Measurements from ENCODE around the gene BCAP31. TPM values are rescaled to one million over a fixed set of nuclear protein-coding genes. Genes with fewer than 3 reads are reported as not detected.
A peak's percentile ranks its signal among the peaks of the same experiment; 100 is the strongest.
"Not testable (repeated sequence)": the region's sequence is repeated elsewhere in the genome, so short reads cannot be mapped to it uniquely, and the experiment has no call there.

Gene BCAP31
- total RNA-seq, 2 experiments from 2014 or later: 155 to 158 TPM

- CTCF ChIA-PET: no interaction called here
- H3K27ac Mint-ChIP-seq: peak overlapping the region; percentile 94
- DNase-seq: peak; percentile 57
These were observed 15.7 kb upstream of the BCAP31 start for GRCh38 chrX:153739754-153740486.

GRCh38 chrX:153738056-153738605 lies 13.9 kb upstream of the BCAP31 start:
- POLR2A ChIA-PET: no interaction called here
- H3K27ac Mint-ChIP-seq: no peak overlapping the region
- ATAC-seq: no peak

More at GRCh38 chrX:153739754-153740486, 15.7 kb upstream of the BCAP31 start:
- H3K27me3 Mint-ChIP-seq (ENCODE audit: low read depth): no peaks in the 10 kb centered on the region
- no peaks in the 10 kb centered on the region for H3K9me3 Mint-ChIP-seq (ENCODE audit: insufficient read depth)
- H3K36me3 Mint-ChIP-seq (ENCODE audit: low read depth): peaks cover 14% of the 10 kb centered on the region
- peak; percentile 90 for ATAC-seq
- H3K4me1 Mint-ChIP-seq (ENCODE audit: low read depth): peaks cover 34% of the 10 kb centered on the region
- POLR2A ChIA-PET: interaction anchor here (0.6 to 1.0 kb wide), 2 partner anchors 13 to 205 kb away, joined by 3 to 4 read pairs; no protein-coding TSS in a partner anchor
- peak overlapping the region; percentile 65 for H3K4me3 Mint-ChIP-seq

DNA sequence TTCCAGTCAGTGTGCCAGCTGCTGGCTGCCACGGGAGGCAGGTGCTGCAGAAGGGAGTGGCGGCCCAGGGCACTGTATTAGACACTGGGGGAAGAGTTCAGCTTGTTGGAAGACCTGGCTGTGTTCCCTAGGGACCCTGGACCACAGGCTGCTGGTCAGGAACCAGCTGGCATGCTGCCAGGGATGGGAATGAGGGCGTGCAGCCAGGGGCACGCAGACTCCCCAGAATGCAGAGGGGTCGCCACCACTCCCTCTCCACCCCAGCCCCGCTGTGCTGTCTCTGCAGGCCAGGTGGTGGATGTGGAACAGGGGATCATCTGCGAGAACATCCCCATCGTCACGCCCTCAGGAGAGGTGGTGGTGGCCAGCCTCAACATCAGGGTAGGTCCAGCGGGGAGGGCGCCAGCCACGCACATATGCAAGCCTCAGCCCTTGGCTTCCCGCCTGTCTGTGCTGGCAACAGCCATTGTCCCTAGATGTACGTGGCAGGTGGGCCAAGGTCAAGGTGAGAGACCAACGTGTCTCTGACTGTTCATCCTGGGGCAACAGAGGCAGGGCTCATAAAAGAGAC lies 12.8 kb upstream of the BCAP31 start:
- no peak for DNase-seq
- POLR2A ChIA-PET: no interaction called here
- H3K27ac Mint-ChIP-seq: peak overlapping the region; percentile 49
- H3K27me3 Mint-ChIP-seq (ENCODE audit: low read depth): no peaks in the 10 kb centered on the region
- peaks cover 18% of the 10 kb centered on the region for H3K36me3 Mint-ChIP-seq (ENCODE audit: low read depth)
- no peak overlapping the region for H3K4me3 Mint-ChIP-seq
- CTCF ChIA-PET: no interaction called here
- peaks cover 37% of the 10 kb centered on the region for H3K4me1 Mint-ChIP-seq (ENCODE audit: low read depth)
- peaks cover 1% of the 10 kb centered on the region for H3K9me3 Mint-ChIP-seq (ENCODE audit: insufficient read depth)
- ATAC-seq: no peak

More at GRCh38 chrX:153738056-153738605, 13.9 kb upstream of the BCAP31 start:
- no peaks in the 10 kb centered on the region for H3K27me3 Mint-ChIP-seq (ENCODE audit: low read depth)
- no peak for DNase-seq
- no peak overlapping the region for H3K4me3 Mint-ChIP-seq
- peaks cover 16% of the 10 kb centered on the region for H3K36me3 Mint-ChIP-seq (ENCODE audit: low read depth)
- no peaks in the 10 kb centered on the region for H3K9me3 Mint-ChIP-seq (ENCODE audit: insufficient read depth)
- H3K4me1 Mint-ChIP-seq (ENCODE audit: low read depth): peaks cover 32% of the 10 kb centered on the region
- CTCF ChIA-PET: no interaction called here

- CTCF ChIA-PET: interaction anchor here (1.0 kb wide), 1 partner anchor 9 kb away, joined by 3 read pairs; no protein-coding TSS in a partner anchor
- no peak for DNase-seq
- Mint-ChIP-seq H3K4me3 (no peak overlapping the region), H3K36me3 (ENCODE audit: low read depth) (peaks cover 25% of the 10 kb centered on the region), H3K4me1 (ENCODE audit: low read depth) (peaks cover 42% of the 10 kb centered on the region), H3K9me3 (ENCODE audit: insufficient read depth) (peaks cover 8% of the 10 kb centered on the region), H3K27ac (peak overlapping the region; percentile 49), H3K27me3 (ENCODE audit: low read depth) (no peaks in the 10 kb centered on the region)
- POLR2A ChIA-PET: no interaction called here
- no peak for ATAC-seq
These were observed 12.1 kb upstream of the BCAP31 start for GRCh38 chrX:153736071-153736820.

DNA sequence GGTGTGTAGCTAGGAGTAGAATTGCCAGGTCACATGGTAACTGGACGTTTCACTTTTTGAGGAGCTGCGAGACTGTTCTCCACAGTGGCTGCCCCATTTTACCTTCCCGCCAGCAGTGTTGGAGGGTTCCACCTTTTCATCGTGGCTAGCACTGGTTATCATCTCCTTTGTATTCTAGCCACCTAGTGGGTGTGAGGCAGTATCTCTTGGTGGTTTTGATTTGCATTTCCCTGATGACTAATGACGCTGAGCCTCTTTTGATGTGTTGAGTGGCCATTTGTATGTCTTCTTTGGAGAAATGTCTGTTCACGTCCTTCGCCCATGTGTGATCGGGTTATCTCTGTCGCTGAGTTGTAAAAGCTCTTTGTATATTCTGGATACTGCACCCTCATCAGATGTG lies 11.1 kb upstream of the BCAP31 start:
- POLR2A ChIA-PET: no interaction called here
- Mint-ChIP-seq H3K36me3 (ENCODE audit: low read depth) (peaks cover 29% of the 10 kb centered on the region), H3K27me3 (ENCODE audit: low read depth) (no peaks in the 10 kb centered on the region), H3K4me3 (no peak overlapping the region), H3K4me1 (ENCODE audit: low read depth) (peaks cover 40% of the 10 kb centered on the region), H3K27ac (peak overlapping the region; percentile 60), H3K9me3 (ENCODE audit: insufficient read depth) (peaks cover 9% of the 10 kb centered on the region)
- CTCF ChIA-PET: interaction anchor here (0.9 to 1.0 kb wide), 2 partner anchors 8 to 9 kb away, joined by 3 to 5 read pairs; no protein-coding TSS in a partner anchor
- no peak for ATAC-seq
- no peak for DNase-seq

- no peak overlapping the region for H3K4me3 Mint-ChIP-seq
- POLR2A ChIA-PET: no interaction called here
These were observed 10.7 kb upstream of the BCAP31 start for GRCh38 chrX:153734871-153735270.

DNA sequence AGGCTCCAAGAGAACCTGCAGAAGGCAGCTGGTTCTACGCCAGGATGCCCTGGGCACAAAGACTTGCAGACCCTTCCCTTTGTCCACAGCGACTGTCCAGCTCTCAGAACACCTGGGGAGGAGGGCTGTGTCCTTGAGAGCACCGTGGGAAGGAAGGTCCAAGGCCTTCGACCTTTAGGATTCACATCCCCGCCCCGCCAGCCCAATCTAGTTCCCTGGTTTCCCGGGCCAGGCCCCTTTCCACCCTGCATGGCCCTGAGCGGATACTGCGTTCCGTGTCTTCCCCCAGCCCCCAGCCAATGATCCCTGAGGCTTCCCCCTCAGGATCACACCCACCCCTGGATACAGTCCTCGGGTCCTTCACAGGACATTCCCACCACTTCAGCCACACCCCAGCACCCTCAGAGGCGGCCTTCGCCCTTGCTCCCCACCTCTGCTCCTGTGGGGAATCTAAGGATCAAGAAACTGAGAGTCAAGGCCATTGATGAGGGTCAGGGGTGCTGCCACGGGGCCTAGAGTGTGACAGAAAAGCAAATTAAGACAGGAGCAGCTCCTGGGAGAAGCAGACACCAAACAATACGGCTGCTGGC lies 9.6 kb upstream of the BCAP31 start:
- ATAC-seq: no peak
- DNase-seq: no peak
- Mint-ChIP-seq H3K27me3 (ENCODE audit: low read depth) (no peaks in the 10 kb centered on the region), H3K27ac (no peak overlapping the region), H3K4me1 (ENCODE audit: low read depth) (peaks cover 30% of the 10 kb centered on the region), H3K9me3 (ENCODE audit: insufficient read depth) (peaks cover 9% of the 10 kb centered on the region), H3K4me3 (no peak overlapping the region), H3K36me3 (ENCODE audit: low read depth) (peaks cover 31% of the 10 kb centered on the region)
- CTCF ChIA-PET: no interaction called here
- POLR2A ChIA-PET: no interaction called here

More at GRCh38 chrX:153734871-153735270, 10.7 kb upstream of the BCAP31 start:
- Mint-ChIP-seq H3K27me3 (ENCODE audit: low read depth) (no peaks in the 10 kb centered on the region), H3K9me3 (ENCODE audit: insufficient read depth) (peaks cover 9% of the 10 kb centered on the region), H3K4me1 (ENCODE audit: low read depth) (peaks cover 36% of the 10 kb centered on the region), H3K27ac (no peak overlapping the region), H3K36me3 (ENCODE audit: low read depth) (peaks cover 28% of the 10 kb centered on the region)
- ATAC-seq (no peak), DNase-seq (no peak)
- CTCF ChIA-PET: interaction anchor here (0.9 kb wide), 1 partner anchor 9 kb away, joined by 5 read pairs; no protein-coding TSS in a partner anchor

- ChIA-PET POLR2A (no interaction called here), CTCF (no interaction called here)
- H3K4me3 Mint-ChIP-seq: no peak overlapping the region
- DNase-seq (no peak), ATAC-seq (no peak)
- peaks cover 33% of the 10 kb centered on the region for H3K36me3 Mint-ChIP-seq (ENCODE audit: low read depth)
- peaks cover 35% of the 10 kb centered on the region for H3K4me1 Mint-ChIP-seq (ENCODE audit: low read depth)
- no peak overlapping the region for H3K27ac Mint-ChIP-seq
- no peaks in the 10 kb centered on the region for H3K27me3 Mint-ChIP-seq (ENCODE audit: low read depth)
- H3K9me3 Mint-ChIP-seq (ENCODE audit: insufficient read depth): peaks cover 9% of the 10 kb centered on the region
These were observed 8.2 kb upstream of the BCAP31 start for GRCh38 chrX:153732401-153732800.

DNA sequence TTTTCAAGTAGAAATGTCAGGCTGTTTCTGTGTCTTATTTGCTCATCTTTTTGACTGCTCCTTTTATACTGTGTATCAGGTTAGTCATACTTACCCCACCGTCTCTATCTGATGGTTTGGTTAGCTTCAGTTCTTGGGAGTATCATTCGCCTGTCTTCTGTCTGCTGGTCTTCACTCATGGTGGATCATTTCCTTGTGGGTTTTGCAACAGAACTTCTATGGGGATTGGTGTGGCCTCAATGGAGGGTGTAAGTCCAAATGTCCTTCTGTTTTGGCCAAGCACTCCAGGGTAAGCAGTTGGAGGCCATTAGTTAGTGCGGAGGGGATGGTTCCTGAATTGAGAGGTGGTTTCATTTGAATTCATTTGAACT lies 7.6 kb upstream of the BCAP31 start:
- DNase-seq: no peak
- ATAC-seq: no peak
- Mint-ChIP-seq H3K36me3 (ENCODE audit: low read depth) (peaks cover 33% of the 10 kb centered on the region), H3K9me3 (ENCODE audit: insufficient read depth) (peaks cover 9% of the 10 kb centered on the region), H3K27me3 (ENCODE audit: low read depth) (no peaks in the 10 kb centered on the region), H3K4me3 (no peak overlapping the region), H3K27ac (peak overlapping the region; percentile 73), H3K4me1 (ENCODE audit: low read depth) (peaks cover 41% of the 10 kb centered on the region)
- ChIA-PET POLR2A (no interaction called here), CTCF (no interaction called here)

DNA sequence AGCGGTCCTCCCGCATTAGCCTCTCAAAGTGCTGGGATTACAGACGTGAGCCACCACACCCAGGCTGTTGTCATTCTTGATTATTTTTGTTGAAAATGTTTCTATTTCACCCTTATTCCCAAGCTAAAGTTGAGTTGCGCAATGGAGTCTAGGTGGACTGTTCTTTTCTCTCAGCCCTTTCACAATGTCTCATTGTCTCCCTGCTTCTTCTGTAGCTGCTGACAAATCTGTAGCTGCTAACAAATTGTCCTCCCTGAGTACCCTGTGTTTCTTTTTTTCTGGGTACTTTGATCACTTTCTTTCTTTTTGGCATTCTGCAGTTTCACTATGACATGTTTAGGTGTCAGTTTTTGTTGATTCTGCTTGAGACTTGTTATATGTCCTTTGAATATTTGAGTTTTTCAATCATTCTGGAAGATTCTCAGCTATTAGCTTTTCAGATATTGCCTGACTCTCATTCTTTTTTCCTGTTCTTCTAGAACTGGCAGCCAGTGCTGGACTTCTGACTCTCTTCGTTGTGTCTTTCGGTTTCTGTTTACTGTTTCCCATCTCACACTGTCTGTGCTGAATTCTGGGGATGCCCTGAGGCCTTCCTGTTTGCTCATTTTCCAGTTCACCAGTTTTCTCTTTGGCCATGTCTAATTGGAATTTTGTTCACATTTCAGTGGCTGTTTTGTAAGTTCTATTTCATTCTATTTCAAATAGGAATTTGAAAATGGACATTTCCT lies 7.1 kb upstream of the BCAP31 start:
- Mint-ChIP-seq H3K27ac (peak overlapping the region; percentile 73), H3K4me3 (no peak overlapping the region), H3K36me3 (ENCODE audit: low read depth) (peaks cover 31% of the 10 kb centered on the region), H3K27me3 (ENCODE audit: low read depth) (no peaks in the 10 kb centered on the region), H3K9me3 (ENCODE audit: insufficient read depth) (peaks cover 9% of the 10 kb centered on the region), H3K4me1 (ENCODE audit: low read depth) (peaks cover 42% of the 10 kb centered on the region)
- ChIA-PET CTCF (no interaction called here), POLR2A (no interaction called here)
- ATAC-seq (no peak), DNase-seq (no peak)

- Mint-ChIP-seq H3K4me1 (ENCODE audit: low read depth) (peaks cover 43% of the 10 kb centered on the region), H3K36me3 (ENCODE audit: low read depth) (peaks cover 27% of the 10 kb centered on the region)
- DNase-seq; H3K27me3 Mint-ChIP-seq (ENCODE audit: low read depth); CTCF ChIA-PET; POLR2A ChIA-PET; H3K9me3 Mint-ChIP-seq (ENCODE audit: insufficient read depth); H3K27ac Mint-ChIP-seq; ATAC-seq; H3K4me3 Mint-ChIP-seq: not testable (repeated sequence)
These were observed 5.9 kb upstream of the BCAP31 start for GRCh38 chrX:153730115-153730514.

Data from activated CD8-positive, alpha-beta T cell treated with anti-CD3 and anti-CD28 coated beads, Interleukin-2, amount 10 ng/mL, durations not matched to agents 7 days and 5 days (primary cell).